ENCODE results near the gene LSM5. TPM values are rescaled to one million over a fixed set of nuclear protein-coding genes. Genes with fewer than 3 reads are reported as not detected.

The LSM5 gene
- polyA plus RNA-seq, 2 of the 4 experiments (the other 2 are of a cell fraction): 128 to 158 TPM

DNA sequence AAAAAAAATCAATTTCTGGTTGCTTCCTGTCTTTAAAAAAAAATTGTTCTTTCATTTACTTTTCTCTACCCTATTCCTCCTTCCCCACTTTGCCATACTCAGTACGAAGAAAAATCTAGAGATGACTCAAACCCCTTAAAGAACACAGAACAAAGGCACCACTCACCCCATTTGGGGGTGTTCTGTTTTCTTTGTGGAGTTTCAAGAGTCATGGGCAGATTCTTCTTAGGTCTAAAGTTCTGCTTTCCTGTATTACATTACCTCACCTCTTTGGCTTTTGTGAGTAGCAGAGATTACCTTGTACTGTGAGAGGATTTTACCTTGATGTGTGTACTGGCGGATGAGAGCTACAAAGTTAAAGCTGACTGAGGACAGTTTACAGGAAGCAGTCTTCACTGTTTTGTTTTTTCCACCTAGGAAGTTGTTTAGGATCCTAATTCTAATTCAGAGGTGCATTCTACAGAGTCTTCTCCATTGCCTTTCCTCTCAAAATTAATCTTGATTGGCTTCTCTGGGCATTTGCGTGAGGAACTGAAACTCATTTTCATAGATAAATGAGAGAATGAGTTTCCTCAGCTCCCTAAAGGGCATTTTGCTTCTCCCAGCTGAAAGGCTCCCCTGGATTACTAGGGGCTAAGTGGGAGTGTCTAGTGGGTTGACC is 25.8 kb upstream of the LSM5 start:
- FAIRE-seq (no peak), ATAC-seq (no peak)
- CTCF ChIA-PET: interaction anchor here (0.7 to 1.0 kb wide), 2 partner anchors 42 to 744 kb away, joined by 3 read pairs; no protein-coding TSS in a partner anchor

DNA sequence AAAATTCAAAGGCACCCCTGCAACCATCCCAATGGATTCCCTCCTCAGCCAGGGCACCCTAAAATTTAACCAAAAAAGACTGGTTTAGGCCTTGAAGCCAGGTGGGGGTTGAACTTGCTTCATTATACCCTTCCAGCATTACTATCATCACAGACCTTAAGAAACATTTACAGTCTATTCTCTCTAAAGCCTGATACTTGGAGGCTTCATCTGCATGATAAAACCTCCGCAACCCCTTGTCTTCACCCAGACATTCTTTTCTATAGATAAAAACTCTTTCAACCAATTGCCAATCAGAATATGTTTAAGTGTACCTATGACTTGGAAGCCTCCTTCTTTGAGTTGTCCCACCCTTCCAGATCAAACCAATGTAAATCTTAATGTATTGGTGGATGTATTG is 23.0 kb upstream of the LSM5 start:
- 84% methylated on average over 1 of the region's 1 CpG for WGBS (ENCODE audit: missing lambda C conversion rate)

More for the DNA sequence above, 25.8 kb upstream of the LSM5 start:
- Histone ChIP-seq H3K9me3 (peaks cover 39% of the 10 kb centered on the region), H3K4me2 (no peak overlapping the region), H3K4me1 (peaks cover 8% of the 10 kb centered on the region; the same call in 1 of the 3 replicates), H3K27ac (0 out of 6 replicates have a peak overlapping the region, but pooled peaks of 1 of the 2 experiments have one; percentile 19), H3K4me3 (no peak overlapping the region)
- POLR2A ChIA-PET: interaction anchor here (1.1 kb wide), 1 partner anchor 21 kb away, joined by 5 read pairs; the partner anchor contains the start of gene AVL9
- TF ChIP-seq BHLHE40 (IDR thresholded peaks at IDR 0.05; ENCODE audit: low read depth, low read length) (no peak), POLR2A (IDR thresholded peaks at IDR 0.05; ENCODE audit: low read length) (no peak), NPAS2 (CRISPR knock-in tag; IDR thresholded peaks at IDR 0.05; ENCODE audit: borderline replicate concordance) (no peak), CBX8 (IDR thresholded peaks at IDR 0.05) (no peak), TFCP2L1 (CRISPR knock-in tag; IDR thresholded peaks at IDR 0.05) (no peak), RNF2 (IDR thresholded peaks at IDR 0.05; ENCODE audit: borderline replicate concordance, low read depth) (no peak), FOXS1 (CRISPR knock-in tag; IDR thresholded peaks at IDR 0.05) (no peak), JUN (IDR thresholded peaks at IDR 0.05) (no peak), RFX5 (IDR thresholded peaks at IDR 0.05) (no peak), POLR2AphosphoS2 (conservative IDR thresholded peaks at IDR 0.05; ENCODE audit: low read length) (no peak), ZFP36 (IDR thresholded peaks at IDR 0.05; ENCODE audit: borderline replicate concordance, partially characterized antibody) (no peak), ZSCAN20 (CRISPR knock-in tag; IDR thresholded peaks at IDR 0.05) (no peak), ZC3H11A (IDR thresholded peaks at IDR 0.05) (no peak), TP53 (CRISPR knock-in tag; IDR thresholded peaks at IDR 0.05) (no peak), MYC (IDR thresholded peaks at IDR 0.05; ENCODE audit: borderline replicate concordance, low read length) (no peak)
- TF ChIP-seq, protein P1, sequence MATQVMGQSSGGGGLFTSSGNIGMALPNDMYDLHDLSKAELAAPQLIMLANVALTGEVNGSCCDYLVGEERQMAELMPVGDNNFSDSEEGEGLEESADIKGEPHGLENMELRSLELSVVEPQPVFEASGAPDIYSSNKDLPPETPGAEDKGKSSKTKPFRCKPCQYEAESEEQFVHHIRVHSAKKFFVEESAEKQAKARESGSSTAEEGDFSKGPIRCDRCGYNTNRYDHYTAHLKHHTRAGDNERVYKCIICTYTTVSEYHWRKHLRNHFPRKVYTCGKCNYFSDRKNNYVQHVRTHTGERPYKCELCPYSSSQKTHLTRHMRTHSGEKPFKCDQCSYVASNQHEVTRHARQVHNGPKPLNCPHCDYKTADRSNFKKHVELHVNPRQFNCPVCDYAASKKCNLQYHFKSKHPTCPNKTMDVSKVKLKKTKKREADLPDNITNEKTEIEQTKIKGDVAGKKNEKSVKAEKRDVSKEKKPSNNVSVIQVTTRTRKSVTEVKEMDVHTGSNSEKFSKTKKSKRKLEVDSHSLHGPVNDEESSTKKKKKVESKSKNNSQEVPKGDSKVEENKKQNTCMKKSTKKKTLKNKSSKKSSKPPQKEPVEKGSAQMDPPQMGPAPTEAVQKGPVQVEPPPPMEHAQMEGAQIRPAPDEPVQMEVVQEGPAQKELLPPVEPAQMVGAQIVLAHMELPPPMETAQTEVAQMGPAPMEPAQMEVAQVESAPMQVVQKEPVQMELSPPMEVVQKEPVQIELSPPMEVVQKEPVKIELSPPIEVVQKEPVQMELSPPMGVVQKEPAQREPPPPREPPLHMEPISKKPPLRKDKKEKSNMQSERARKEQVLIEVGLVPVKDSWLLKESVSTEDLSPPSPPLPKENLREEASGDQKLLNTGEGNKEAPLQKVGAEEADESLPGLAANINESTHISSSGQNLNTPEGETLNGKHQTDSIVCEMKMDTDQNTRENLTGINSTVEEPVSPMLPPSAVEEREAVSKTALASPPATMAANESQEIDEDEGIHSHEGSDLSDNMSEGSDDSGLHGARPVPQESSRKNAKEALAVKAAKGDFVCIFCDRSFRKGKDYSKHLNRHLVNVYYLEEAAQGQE (IDR thresholded peaks at IDR 0.05): no peak
- TF ChIP-seq, protein P2, sequence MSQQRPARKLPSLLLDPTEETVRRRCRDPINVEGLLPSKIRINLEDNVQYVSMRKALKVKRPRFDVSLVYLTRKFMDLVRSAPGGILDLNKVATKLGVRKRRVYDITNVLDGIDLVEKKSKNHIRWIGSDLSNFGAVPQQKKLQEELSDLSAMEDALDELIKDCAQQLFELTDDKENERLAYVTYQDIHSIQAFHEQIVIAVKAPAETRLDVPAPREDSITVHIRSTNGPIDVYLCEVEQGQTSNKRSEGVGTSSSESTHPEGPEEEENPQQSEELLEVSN (IDR thresholded peaks at IDR 0.05; ENCODE audit: borderline replicate concordance, low read depth): no peak
- TF ChIP-seq, protein P3, sequence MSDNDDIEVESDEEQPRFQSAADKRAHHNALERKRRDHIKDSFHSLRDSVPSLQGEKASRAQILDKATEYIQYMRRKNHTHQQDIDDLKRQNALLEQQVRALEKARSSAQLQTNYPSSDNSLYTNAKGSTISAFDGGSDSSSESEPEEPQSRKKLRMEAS (IDR thresholded peaks at IDR 0.05): no peak
- TF ChIP-seq, protein P4, sequence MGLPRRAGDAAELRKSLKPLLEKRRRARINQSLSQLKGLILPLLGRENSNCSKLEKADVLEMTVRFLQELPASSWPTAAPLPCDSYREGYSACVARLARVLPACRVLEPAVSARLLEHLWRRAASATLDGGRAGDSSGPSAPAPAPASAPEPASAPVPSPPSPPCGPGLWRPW (IDR thresholded peaks at IDR 0.05): no peak
- 88% methylated on average over 3 of the region's 3 CpGs for WGBS (ENCODE audit: missing lambda C conversion rate)
- no peak for DNase-seq (ENCODE audit: low read depth in 1 of 2, low spot score in 1 of 2)

More for the DNA sequence above, 23.0 kb upstream of the LSM5 start:
- ChIA-PET CTCF (no interaction called here), POLR2A (no interaction called here)
- Histone ChIP-seq H3K4me2 (no peak overlapping the region), H3K4me1 (peaks cover 8% of the 10 kb centered on the region; the same call in 1 of the 3 replicates), H3K9me3 (peaks cover 11% of the 10 kb centered on the region; the same call in 2 of the 3 replicates), H3K4me3 (no peak overlapping the region), H3K27ac (no peak overlapping the region)
- TF ChIP-seq SREBF2 (IDR thresholded peaks at IDR 0.05) (no peak), MAFK (IDR thresholded peaks at IDR 0.05; ENCODE audit: partially characterized antibody) (no peak), PHF8 (IDR thresholded peaks at IDR 0.05; ENCODE audit: borderline replicate concordance, low read depth) (no peak), HDAC2 (IDR thresholded peaks at IDR 0.05) (no peak), ZC3H11A (IDR thresholded peaks at IDR 0.05) (no peak), TFCP2L1 (CRISPR knock-in tag; IDR thresholded peaks at IDR 0.05) (no peak), NR3C1 (IDR thresholded peaks at IDR 0.05) (no peak), HOXB13 (CRISPR knock-in tag; IDR thresholded peaks at IDR 0.05; ENCODE audit: low read depth) (no peak), ZNF302 (CRISPR knock-in tag; IDR thresholded peaks at IDR 0.05) (no peak), CBX2 (IDR thresholded peaks at IDR 0.05; ENCODE audit: borderline replicate concordance, low read depth) (no peak), EHMT2 (IDR thresholded peaks at IDR 0.05; ENCODE audit: low read depth) (no peak)
- TF ChIP-seq, protein P5, sequence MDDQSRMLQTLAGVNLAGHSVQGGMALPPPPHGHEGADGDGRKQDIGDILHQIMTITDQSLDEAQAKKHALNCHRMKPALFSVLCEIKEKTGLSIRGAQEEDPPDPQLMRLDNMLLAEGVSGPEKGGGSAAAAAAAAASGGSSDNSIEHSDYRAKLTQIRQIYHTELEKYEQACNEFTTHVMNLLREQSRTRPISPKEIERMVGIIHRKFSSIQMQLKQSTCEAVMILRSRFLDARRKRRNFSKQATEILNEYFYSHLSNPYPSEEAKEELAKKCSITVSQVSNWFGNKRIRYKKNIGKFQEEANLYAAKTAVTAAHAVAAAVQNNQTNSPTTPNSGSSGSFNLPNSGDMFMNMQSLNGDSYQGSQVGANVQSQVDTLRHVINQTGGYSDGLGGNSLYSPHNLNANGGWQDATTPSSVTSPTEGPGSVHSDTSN (IDR thresholded peaks at IDR 0.05): no peak
- TF ChIP-seq, protein P3 (IDR thresholded peaks at IDR 0.05): no peak
- TF ChIP-seq, protein P6, sequence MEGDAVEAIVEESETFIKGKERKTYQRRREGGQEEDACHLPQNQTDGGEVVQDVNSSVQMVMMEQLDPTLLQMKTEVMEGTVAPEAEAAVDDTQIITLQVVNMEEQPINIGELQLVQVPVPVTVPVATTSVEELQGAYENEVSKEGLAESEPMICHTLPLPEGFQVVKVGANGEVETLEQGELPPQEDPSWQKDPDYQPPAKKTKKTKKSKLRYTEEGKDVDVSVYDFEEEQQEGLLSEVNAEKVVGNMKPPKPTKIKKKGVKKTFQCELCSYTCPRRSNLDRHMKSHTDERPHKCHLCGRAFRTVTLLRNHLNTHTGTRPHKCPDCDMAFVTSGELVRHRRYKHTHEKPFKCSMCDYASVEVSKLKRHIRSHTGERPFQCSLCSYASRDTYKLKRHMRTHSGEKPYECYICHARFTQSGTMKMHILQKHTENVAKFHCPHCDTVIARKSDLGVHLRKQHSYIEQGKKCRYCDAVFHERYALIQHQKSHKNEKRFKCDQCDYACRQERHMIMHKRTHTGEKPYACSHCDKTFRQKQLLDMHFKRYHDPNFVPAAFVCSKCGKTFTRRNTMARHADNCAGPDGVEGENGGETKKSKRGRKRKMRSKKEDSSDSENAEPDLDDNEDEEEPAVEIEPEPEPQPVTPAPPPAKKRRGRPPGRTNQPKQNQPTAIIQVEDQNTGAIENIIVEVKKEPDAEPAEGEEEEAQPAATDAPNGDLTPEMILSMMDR (IDR thresholded peaks at IDR 0.05): no peak
- ATAC-seq (no peak), DNase-seq (ENCODE audit: low read depth in 1 of 2, low spot score in 1 of 2) (no peak), FAIRE-seq (no peak)

Data from A549 (cell line).